Tibial nerve (tissue), 4 donors: Measurements from ENCODE around the gene DDAH2. TPM values are rescaled to one million over a fixed set of nuclear protein-coding genes. Genes with fewer than 3 reads are reported as not detected.

ENCODE experiments used
- DNase-seq, 2 donors: peaks; one replicate each; pipeline ENCODE4 v3.0.0-alpha.2; 2019; ENCODE audit warnings: low spot score in 2 of 2
- H3K27ac ChIP-seq, 4 donors: fragments of 200-600 bp; sonication (generic) in 3 of 4; one replicate each; pipeline ENCODE4 v1.5.1; 2017 to 2019; ENCODE audit warnings: mild to moderate bottlenecking in 1 of 4
- H3K27me3 ChIP-seq, 2 donors: fragments of 200-600 bp; sonication (generic) in 1 of 2; one replicate each; pipeline versions ENCODE4 v1.5.1 to v1.6.0; 2017 to 2019
- H3K36me3 ChIP-seq, 3 donors: fragments of 200-600 bp; sonication (generic); one replicate each; pipeline ENCODE4 v1.5.1; 2018 to 2019
- H3K4me1 ChIP-seq, 4 donors: fragments of 200-600 bp; sonication (generic) in 3 of 4; one replicate each; pipeline ENCODE4 v1.5.1; 2017 to 2019
- H3K4me3 ChIP-seq, 4 donors: fragments of 200-600 bp; sonication (generic) in 3 of 4; one replicate each; pipeline ENCODE4 v1.5.1; 2017 to 2019; ENCODE audit warnings: mild to moderate bottlenecking in 1 of 4, moderate library complexity in 1 of 4
- H3K9me3 ChIP-seq, 4 donors: fragments of 200-600 bp; sonication (generic) in 3 of 4; one replicate each; pipeline ENCODE4 v1.5.1; 2017 to 2019
- CTCF ChIP-seq, 5 experiments: fragments of 200-600 bp in 3 of 5; fragments of 450-650 bp in 2 of 5; sonication (generic) in 3 of 5; IDR thresholded peaks; one replicate each; pipeline ENCODE4 v1.5.1; 2016 to 2019; ENCODE audit warnings: antibody characterized with exemption in 5 of 5, mild to moderate bottlenecking in 3 of 5, moderate library complexity in 2 of 5
- EP300 ChIP-seq, 2 donors: sonication (generic); formaldehyde crosslinking; IDR thresholded peaks; one replicate each; pipeline ENCODE4 v1.6.1; 2017; ENCODE audit warnings: antibody characterized with exemption in 2 of 2, mild to moderate bottlenecking in 1 of 2
- POLR2A ChIP-seq, 2 donors: fragments of 450-650 bp; IDR thresholded peaks; one replicate each; pipeline ENCODE4 v1.6.1; 2017; ENCODE audit warnings: antibody characterized with exemption in 2 of 2, mild to moderate bottlenecking in 2 of 2, moderate library complexity in 2 of 2
- WGBS, 2 donors: methylation state at CpG; one replicate each; pipeline ENCODE4 v1.1.5; 2018; 5-methylcytosine and 5-hydroxymethylcytosine counted together
- total RNA-seq, 4 donors: library from RNA; depleted of rRNA; stranded (reverse); fragments of >200 nt; gene quantifications; one replicate each; pipeline ENCODE4 v1.1.0, GENCODE V29; 2016

DDAH2 gene
- total RNA-seq, 4 donors from 2014 or later: 134 to 193 (median 166) TPM

- H3K27ac ChIP-seq: no peak within 1 kb of the TSS
- WGBS, 2 donors: 71 to 74% methylated on average over 4 of the region's 4 CpGs
- TF ChIP-seq CTCF (IDR thresholded peaks at IDR 0.05): no peak
- TF ChIP-seq EP300 (IDR thresholded peaks at IDR 0.05): no peak
- TF ChIP-seq POLR2A (IDR thresholded peaks at IDR 0.05): no peak
Measured at GRCh38 chr6:31721351-31722020, 7.6 kb downstream of the DDAH2 start, which contains the start of gene LY6G6C. LY6G6C (minus strand) TSS chr6:31721746; CDS start chr6:31721679, 67 bp downstream.

GRCh38 chr6:31720196-31720770 lies 8.8 kb downstream of the DDAH2 start:
- Histone ChIP-seq H3K36me3 (peaks cover 0 to 3% (median 0%) of the 10 kb centered on the region in 3 donors), H3K27ac (no peak overlapping the region), H3K4me1 (no peaks in the 10 kb centered on the region), H3K27me3 (no peaks in the 10 kb centered on the region), H3K4me3 (no peak overlapping the region), H3K9me3 (no peaks in the 10 kb centered on the region)
- DNase-seq: no peak
- 83 to 86% methylated on average over 5 of the region's 5 CpGs for WGBS, 2 donors
- no peak for TF ChIP-seq CTCF (IDR thresholded peaks at IDR 0.05)
- TF ChIP-seq POLR2A (IDR thresholded peaks at IDR 0.05): no peak
- TF ChIP-seq EP300 (IDR thresholded peaks at IDR 0.05): no peak

More at GRCh38 chr6:31721351-31722020, 7.6 kb downstream of the DDAH2 start, which contains the start of gene LY6G6C:
- Histone ChIP-seq H3K36me3 (peaks cover 0 to 15% (median 0%) of the 10 kb centered on the region in 3 donors), H3K27me3 (no peaks in the 10 kb centered on the region), H3K4me1 (peaks cover 0 to 3% (median 0%) of the 10 kb centered on the region in 4 donors), H3K4me3 (no peak within 1 kb of the TSS), H3K9me3 (no peaks in the 10 kb centered on the region)
- no peak for DNase-seq

- Histone ChIP-seq H3K27me3 (no peaks in the 10 kb centered on the region), H3K27ac (no peak overlapping the region), H3K36me3 (no peaks in the 10 kb centered on the region), H3K4me3 (no peak overlapping the region), H3K9me3 (no peaks in the 10 kb centered on the region), H3K4me1 (peaks cover 0 to 2% (median 0%) of the 10 kb centered on the region in 4 donors)
- WGBS, 2 donors: 86 to 92% methylated on average over 5 to 6 of the region's 6 CpGs
- DNase-seq: no peak
- TF ChIP-seq EP300 (IDR thresholded peaks at IDR 0.05): no peak
Measured at GRCh38 chr6:31719001-31719400, 10.1 kb downstream of the DDAH2 start.

- TF ChIP-seq CTCF (IDR thresholded peaks at IDR 0.05) (no peak), EP300 (IDR thresholded peaks at IDR 0.05) (no peak)
- H3K27me3 ChIP-seq: no peaks in the 10 kb centered on the region
- no peak for DNase-seq
- H3K9me3 ChIP-seq: no peaks in the 10 kb centered on the region
- H3K4me3 ChIP-seq: no peak overlapping the region
- H3K27ac ChIP-seq: no peak overlapping the region
- H3K4me1 ChIP-seq: peaks cover 0 to 7% (median 0%) of the 10 kb centered on the region in 4 donors
- no peaks in the 10 kb centered on the region for H3K36me3 ChIP-seq
- WGBS, 2 donors: 70 to 71% methylated on average over 1 of the region's 1 CpG
Measured at GRCh38 chr6:31718265-31718664, 10.8 kb downstream of the DDAH2 start.

GRCh38 chr6:31717499-31718222 lies 11.4 kb downstream of the DDAH2 start:
- Histone ChIP-seq H3K27ac (no peak overlapping the region), H3K9me3 (no peaks in the 10 kb centered on the region), H3K27me3 (no peaks in the 10 kb centered on the region), H3K4me1 (peaks cover 0 to 7% (median 0%) of the 10 kb centered on the region in 4 donors), H3K36me3 (no peaks in the 10 kb centered on the region), H3K4me3 (no peak overlapping the region)
- 63 to 78% methylated on average over 10 of the region's 10 CpGs for WGBS, 2 donors
- no peak for DNase-seq
- TF ChIP-seq CTCF (IDR thresholded peaks at IDR 0.05) (no peak), POLR2A (IDR thresholded peaks at IDR 0.05) (no peak), EP300 (IDR thresholded peaks at IDR 0.05) (no peak)
